ENCODE measurements around the gene ARID5B. TPM values are rescaled to one million over a fixed set of nuclear protein-coding genes. Genes with fewer than 3 reads are reported as not detected.

The ARID5B gene
- total RNA-seq, 1 donor from 2014 or later, result 63.8 TPM

- intact Hi-C loops (cut with DNase I), result loop anchor here (5.0 kb wide), 1 partner anchor 1292 kb away; no protein-coding TSS in a partner anchor
- ATAC-seq, result peak; percentile 21
- peak; percentile 64 for DNase-seq (ENCODE audit: low spot score)
These were observed 1.3 kb upstream of the ARID5B start for GRCh38 chr10:61899997-61900828.

GRCh38 chr10:61901829-61902444 is 438 bp downstream of the ARID5B start:
- DNase-seq (ENCODE audit: low spot score) (no peak), ATAC-seq (peak; percentile 29)

GRCh38 chr10:61902445-61903220 is 1.1 kb downstream of the ARID5B start:
- intact Hi-C loops (cut with DNase I), result no loop called here
- DNase-seq (ENCODE audit: low spot score) (peak; percentile 75), ATAC-seq (peak; percentile 68)

More at GRCh38 chr10:61901829-61902444, 438 bp downstream of the ARID5B start:
- intact Hi-C loops (cut with DNase I), result no loop called here

- DNase-seq (ENCODE audit: low spot score) (peak; percentile 77), ATAC-seq (peak; percentile 65)
- intact Hi-C loops (cut with DNase I), result no loop called here
These were observed 1.9 kb downstream of the ARID5B start for GRCh38 chr10:61903221-61903927.

- DNase-seq (ENCODE audit: low spot score) (no peak), ATAC-seq (no peak)
- intact Hi-C loops (cut with DNase I), result no loop called here
These were observed 2.4 kb downstream of the ARID5B start for GRCh38 chr10:61903928-61904344.

- intact Hi-C loops (cut with DNase I), result no loop called here
- DNase-seq (ENCODE audit: low spot score), result no peak
- no peak for ATAC-seq
These were observed 3.5 kb downstream of the ARID5B start for GRCh38 chr10:61904733-61905725.

- no peak for ATAC-seq
- intact Hi-C loops (cut with DNase I), result no loop called here
- no peak for DNase-seq (ENCODE audit: low spot score)
These were observed 4.5 kb downstream of the ARID5B start for GRCh38 chr10:61905837-61906561.

- intact Hi-C loops (cut with DNase I), result no loop called here
- ATAC-seq (no peak), DNase-seq (ENCODE audit: low spot score) (no peak)
These were observed 5.0 kb downstream of the ARID5B start for GRCh38 chr10:61906562-61906901.

GRCh38 chr10:61907011-61907410 is 5.5 kb downstream of the ARID5B start:
- DNase-seq (ENCODE audit: low spot score), result no peak
- intact Hi-C loops (cut with DNase I), result no loop called here

GRCh38 chr10:61907587-61907986 is 6.1 kb downstream of the ARID5B start:
- intact Hi-C loops (cut with DNase I), result no loop called here
- DNase-seq (ENCODE audit: low spot score) (no peak), ATAC-seq (no peak)

More at GRCh38 chr10:61907011-61907410, 5.5 kb downstream of the ARID5B start:
- ATAC-seq, result no peak

GRCh38 chr10:61910226-61910805 is 8.8 kb downstream of the ARID5B start:
- no peak for ATAC-seq
- no peak for DNase-seq (ENCODE audit: low spot score)
- intact Hi-C loops (cut with DNase I), result no loop called here

GRCh38 chr10:61910894-61911293 is 9.4 kb downstream of the ARID5B start:
- ATAC-seq (no peak), DNase-seq (ENCODE audit: low spot score) (no peak)
- intact Hi-C loops (cut with DNase I), result no loop called here

GRCh38 chr10:61911425-61911824 is 9.9 kb downstream of the ARID5B start:
- DNase-seq (ENCODE audit: low spot score) (no peak), ATAC-seq (no peak)
- intact Hi-C loops (cut with DNase I), result no loop called here

GRCh38 chr10:61912981-61913380 is 11.5 kb downstream of the ARID5B start:
- intact Hi-C loops (cut with DNase I), result no loop called here
- ATAC-seq (no peak), DNase-seq (ENCODE audit: low spot score) (no peak)

GRCh38 chr10:61918140-61918539 is 16.6 kb downstream of the ARID5B start:
- ATAC-seq (no peak), DNase-seq (ENCODE audit: low spot score) (no peak)
- intact Hi-C loops (cut with DNase I), result no loop called here

- DNase-seq (ENCODE audit: low spot score) (no peak), ATAC-seq (no peak)
- intact Hi-C loops (cut with DNase I), result no loop called here
These were observed 17.5 kb downstream of the ARID5B start for GRCh38 chr10:61918989-61919388.

GRCh38 chr10:61919646-61920215 is 18.2 kb downstream of the ARID5B start:
- ATAC-seq, result no peak
- intact Hi-C loops (cut with DNase I), result no loop called here
- DNase-seq (ENCODE audit: low spot score), result no peak
